Measurements from ENCODE around the gene CAPN14.
A peak's percentile ranks its signal among the peaks of the same experiment; 100 is the strongest.

Gene CAPN14

DNA sequence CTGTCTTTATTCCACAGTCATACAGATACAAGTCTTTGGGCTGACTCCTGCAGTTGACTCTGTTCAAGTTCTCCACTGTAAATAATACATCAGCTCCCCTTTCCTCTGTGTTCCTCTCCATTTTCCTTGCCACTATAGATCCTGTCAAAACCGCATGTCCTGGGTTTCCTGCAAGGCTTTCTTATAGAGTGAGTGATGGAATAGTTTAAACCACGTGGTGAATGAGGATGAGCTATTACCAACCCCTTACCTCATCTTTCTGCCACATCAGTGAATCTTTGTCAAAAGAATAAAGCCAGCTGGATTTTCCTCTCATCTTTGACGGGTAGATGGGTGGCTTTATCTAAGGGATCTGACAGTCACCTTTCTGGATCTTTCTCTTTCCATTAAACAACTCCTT lies 75.2 kb downstream of the CAPN14 start:
- no peak for DNase-seq (ENCODE audit: low spot score)
- no peak for FAIRE-seq

DNA sequence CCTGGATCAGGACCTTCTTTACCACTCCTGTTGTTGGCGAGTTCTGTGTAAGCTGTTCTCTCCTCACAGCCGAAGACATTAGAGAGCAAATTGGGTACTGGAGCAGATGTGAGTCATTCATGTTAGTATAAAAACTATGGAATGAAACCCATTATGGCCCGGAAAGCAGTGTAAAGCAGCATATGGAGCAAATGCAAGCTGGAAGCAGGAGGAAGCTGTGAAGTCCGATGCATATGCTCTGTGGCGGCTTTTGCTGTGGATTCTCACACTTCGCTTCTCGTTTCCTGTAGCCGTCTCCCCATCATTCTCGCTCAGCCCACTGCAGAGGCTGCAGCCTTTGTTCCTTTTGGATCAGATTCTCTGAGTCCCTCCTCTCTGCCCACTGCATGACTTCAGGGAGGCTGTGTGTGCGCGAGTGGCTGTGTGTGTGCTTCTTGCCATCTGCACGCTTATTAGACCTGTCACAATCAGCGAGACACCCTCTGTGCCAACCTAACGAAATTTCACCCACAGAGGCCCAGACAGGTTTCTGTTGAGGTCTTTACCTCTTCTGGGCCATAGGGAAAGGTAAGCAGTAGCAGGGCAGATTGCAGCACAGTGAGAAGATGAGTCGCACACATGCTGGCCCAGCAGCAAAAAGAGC lies 75.8 kb downstream of the CAPN14 start:
- no peak for FAIRE-seq

GRCh38 chr2:31140151-31140550 lies 77.2 kb downstream of the CAPN14 start:
- no peak for DNase-seq (ENCODE audit: low spot score)

More for the DNA sequence above, 75.8 kb downstream of the CAPN14 start:
- no peak for DNase-seq (ENCODE audit: low spot score)

GRCh38 chr2:31139671-31140070 lies 77.6 kb downstream of the CAPN14 start:
- DNase-seq (ENCODE audit: low spot score) (no peak), FAIRE-seq (no peak)

More at GRCh38 chr2:31140151-31140550, 77.2 kb downstream of the CAPN14 start:
- FAIRE-seq: no peak

DNA sequence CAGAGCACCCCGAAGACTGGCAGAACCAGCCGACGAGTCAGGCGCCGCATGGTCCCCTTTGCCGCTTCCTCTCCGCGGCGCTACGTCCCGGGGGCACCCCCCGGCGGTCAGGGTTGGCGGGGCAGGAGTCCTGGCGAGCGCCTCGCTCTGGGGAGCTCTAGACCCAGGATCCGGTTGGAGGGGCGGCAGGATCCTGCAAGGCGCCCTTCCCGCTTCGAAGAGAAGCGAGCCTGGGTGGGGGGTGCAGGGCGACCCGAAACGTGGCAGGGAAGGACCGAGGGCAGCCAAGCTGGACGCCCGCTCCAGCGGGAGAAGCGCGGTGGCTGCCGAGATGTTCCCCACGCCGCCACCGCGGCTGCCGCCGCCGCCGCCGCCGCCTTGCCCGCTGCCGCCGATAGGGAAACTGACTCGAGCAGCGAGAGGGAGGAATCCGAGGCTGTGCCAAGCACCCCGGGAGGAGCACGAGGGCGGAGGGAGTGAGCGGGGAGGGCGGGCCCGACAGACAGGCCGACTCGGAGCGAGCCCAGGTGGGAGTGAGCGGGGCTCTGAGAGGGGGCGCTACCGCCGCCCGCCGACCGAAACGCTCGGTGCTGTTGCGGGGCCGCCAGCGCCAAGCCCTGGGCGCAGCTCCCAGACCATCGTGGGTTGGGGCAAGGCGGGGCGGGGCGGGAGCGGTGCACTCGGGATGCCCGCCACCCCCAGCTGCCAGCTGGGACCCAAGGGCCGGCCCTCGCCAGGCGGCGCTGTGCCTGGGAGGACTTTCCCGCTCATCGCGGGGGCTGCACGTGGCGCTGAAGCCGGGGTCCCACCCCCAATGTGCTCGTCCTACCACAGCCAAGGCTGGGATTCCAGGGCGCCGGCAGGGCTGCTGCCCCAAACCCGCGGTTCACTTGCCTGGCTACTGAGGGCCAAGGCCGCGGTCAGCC lies 79.0 kb downstream of the CAPN14 start, which contains the start of gene GALNT14:
GALNT14 (minus strand) TSS at position 404 of the 926 bp plus-strand sequence; CDS start at position 50, 354 bp downstream.
- peak; percentile 62 for DNase-seq (ENCODE audit: low spot score)
- no peak for FAIRE-seq

GRCh38 chr2:31137211-31138036 lies 79.9 kb downstream of the CAPN14 start:
- FAIRE-seq (peak; percentile 14), DNase-seq (ENCODE audit: low spot score) (peak; percentile 36)

DNA sequence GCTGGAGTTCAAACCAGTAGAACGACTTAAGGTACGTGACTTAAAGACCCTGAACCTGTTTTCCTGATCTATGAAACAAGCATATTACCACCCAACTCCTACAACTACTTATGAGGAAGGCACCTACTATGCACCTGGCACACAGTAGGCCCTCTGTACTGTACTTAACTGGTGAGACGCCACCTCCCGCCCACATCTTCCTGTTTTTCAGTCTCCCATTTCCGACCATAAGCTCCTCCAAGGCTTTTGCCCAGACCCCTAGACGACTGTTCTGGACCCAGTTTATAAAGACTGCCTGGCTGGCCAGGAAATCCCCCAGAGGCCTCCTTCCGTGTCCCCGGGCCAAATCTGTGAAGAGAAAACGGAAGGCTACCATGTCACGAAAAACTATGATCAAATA lies 80.6 kb downstream of the CAPN14 start:
- DNase-seq (ENCODE audit: low spot score): no peak
- FAIRE-seq: no peak

DNA sequence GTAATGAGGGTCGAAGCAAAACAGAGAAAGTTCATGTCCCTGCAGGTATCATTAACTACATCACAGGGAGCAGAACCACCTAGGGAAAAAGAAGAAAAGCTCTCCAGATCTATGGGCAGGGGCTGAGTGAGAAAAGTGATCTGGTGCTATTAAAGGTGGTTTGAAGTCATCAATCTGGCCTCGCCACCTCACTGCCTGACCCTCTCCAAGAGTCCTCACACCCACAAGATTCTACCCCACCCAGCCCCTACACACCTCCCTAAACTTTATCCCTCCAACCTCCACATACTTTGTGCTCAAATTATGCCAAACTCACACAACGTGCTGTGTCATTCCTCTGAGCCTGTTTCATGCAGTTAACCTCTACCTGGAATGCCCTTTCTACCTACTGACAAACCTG lies 81.3 kb downstream of the CAPN14 start:
- DNase-seq (ENCODE audit: low spot score) (no peak), FAIRE-seq (no peak)

DNA sequence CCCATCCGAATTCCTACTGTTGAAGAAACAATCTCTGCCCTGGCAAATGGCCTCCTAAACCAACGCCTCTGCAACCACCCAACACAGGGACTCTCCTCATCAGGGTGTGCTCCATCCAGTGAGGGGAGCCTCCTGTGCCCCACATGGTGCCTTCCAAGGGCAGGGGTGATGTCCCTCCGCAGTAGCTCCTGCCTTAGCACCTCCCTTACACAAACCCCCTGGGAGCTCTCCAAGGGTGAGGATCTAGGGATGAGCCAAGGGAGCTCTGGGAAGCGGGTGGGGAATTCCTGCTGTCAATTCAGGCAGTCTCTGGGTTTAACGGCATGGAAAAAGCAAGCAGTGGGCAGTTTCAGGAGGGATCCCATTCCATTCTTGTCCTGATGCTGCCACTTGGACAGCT lies 82.8 kb downstream of the CAPN14 start:
- DNase-seq (ENCODE audit: low spot score): no peak
- FAIRE-seq: no peak

- FAIRE-seq: no peak
Measured at GRCh38 chr2:31132786-31133185, 84.5 kb downstream of the CAPN14 start.

GRCh38 chr2:31131871-31132270 lies 85.4 kb downstream of the CAPN14 start:
- no peak for FAIRE-seq
- DNase-seq (ENCODE audit: low spot score): no peak

More at GRCh38 chr2:31132786-31133185, 84.5 kb downstream of the CAPN14 start:
- no peak for DNase-seq (ENCODE audit: low spot score)

- DNase-seq (ENCODE audit: low spot score): no peak
- no peak for FAIRE-seq
Measured at GRCh38 chr2:31129375-31130171, 87.7 kb downstream of the CAPN14 start.

DNA sequence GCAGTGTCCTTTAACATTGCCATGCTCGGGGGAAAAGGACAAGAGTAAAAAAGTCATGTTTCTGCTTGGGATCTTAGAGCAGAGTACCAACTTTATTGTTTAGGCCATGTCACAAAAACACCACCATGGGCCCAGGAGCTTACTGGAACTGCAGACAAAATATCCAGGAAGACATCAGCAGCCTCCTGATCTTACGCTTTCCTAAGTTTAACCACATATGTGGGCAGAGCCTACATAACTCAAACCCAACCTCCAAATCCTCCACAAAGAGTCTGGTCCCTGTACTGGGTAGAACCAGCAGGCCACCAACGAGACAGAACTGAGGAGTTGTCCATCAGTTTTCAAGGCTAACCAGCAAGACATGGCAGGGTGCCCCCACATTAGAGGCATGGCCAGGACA lies 89.4 kb downstream of the CAPN14 start:
- FAIRE-seq: peak; percentile 86

GRCh38 chr2:31125918-31126695 lies 91.2 kb downstream of the CAPN14 start:
- DNase-seq (ENCODE audit: low spot score) (peak; percentile 86), FAIRE-seq (peak; percentile 93)

More for the DNA sequence above, 89.4 kb downstream of the CAPN14 start:
- peak; percentile 68 for DNase-seq (ENCODE audit: low spot score)

- DNase-seq (ENCODE audit: low spot score) (no peak), FAIRE-seq (no peak)
Measured at GRCh38 chr2:31124904-31125303, 92.4 kb downstream of the CAPN14 start.
